K562 (cell line): Measurements from ENCODE around the gene APOC1. TPM values are rescaled to one million over a fixed set of nuclear protein-coding genes. Genes with fewer than 3 reads are reported as not detected.

Experiments used
- ETS2 ChIP-seq: IDR thresholded peaks from 2 replicates; pipeline ENCODE4 v1.6.1; 2016; ENCODE audit warnings: borderline replicate concordance, missing genetic modification characterization, mild to moderate bottlenecking, moderate library complexity, missing compliant biosample characterization; ENCODE audit not compliant: poor library complexity, severe bottlenecking
- ETV5 ChIP-seq: sonication (generic); formaldehyde crosslinking; IDR thresholded peaks from 2 replicates; pipeline ENCODE4 v1.4.0; 2020; ENCODE audit warnings: low read depth, mild to moderate bottlenecking, missing genetic modification reagents
- HDAC6 ChIP-seq: IDR thresholded peaks from 2 replicates; pipeline ENCODE4 v1.6.1; 2012; ENCODE audit warnings: low read depth, mild to moderate bottlenecking, control low read depth, inconsistent platforms, low read length, moderate library complexity
- HIVEP1 ChIP-seq: fragments of 250-450 bp; sonication (Bioruptor Pico); IDR thresholded peaks from 2 replicates; pipeline ENCODE4 v1.4.0; 2020; ENCODE audit warnings: mild to moderate bottlenecking
- MAZ ChIP-seq, 2 experiments: fragments of 450-650 bp in 1 of 2; sonication (generic) in 1 of 2; formaldehyde crosslinking; IDR thresholded peaks in 1 of 2; conservative IDR thresholded peaks in 1 of 2; 2 replicates each; pipeline versions ENCODE4 v1.4.0 to v1.5.0; 2020; ENCODE audit warnings: mild to moderate bottlenecking in 1 of 2, missing genetic modification reagents in 1 of 2
- MEF2D ChIP-seq: conservative IDR thresholded peaks from 2 replicates; pipeline ENCODE4 v1.6.1; 2016; ENCODE audit warnings: low read depth, missing genetic modification characterization, missing compliant biosample characterization
- POLR3A ChIP-seq: IDR thresholded peaks from 2 replicates; pipeline ENCODE4 v1.6.1; 2011; ENCODE audit warnings: borderline replicate concordance, mild to moderate bottlenecking, moderate library complexity; ENCODE audit not compliant: insufficient read length, insufficient read depth; ENCODE audit errors: extremely low read depth
- RAD51 ChIP-seq: fragments of 450-650 bp; IDR thresholded peaks from 2 replicates; pipeline ENCODE4 v1.7.1; 2016; ENCODE audit warnings: low read depth, mild to moderate bottlenecking, borderline replicate concordance
- SETDB1 ChIP-seq: IDR thresholded peaks from one replicate; pipeline ENCODE4 v1.6.1; 2012; ENCODE audit warnings: low read length, control low read depth, inconsistent platforms
- TOE1 ChIP-seq, 2 experiments: fragments of 450-650 bp in 1 of 2; sonication (generic) in 1 of 2; formaldehyde crosslinking in 1 of 2; IDR thresholded peaks; 2 replicates each; pipeline versions ENCODE4 v1.7.1 to v1.8.0; 2016 to 2022; ENCODE audit warnings: borderline replicate concordance in 2 of 2, mild to moderate bottlenecking in 2 of 2, antibody characterized with exemption in 1 of 2, inconsistent platforms in 1 of 2, low read depth in 1 of 2, missing genetic modification reagents in 1 of 2, moderate library complexity in 1 of 2
- ZFP36 ChIP-seq: fragments of 150-350 bp; IDR thresholded peaks from 2 replicates; pipeline ENCODE4 v1.6.1; 2018; ENCODE audit warnings: low read length, low read depth; ENCODE audit not compliant: partially characterized antibody
- ZKSCAN3 ChIP-seq: fragments of 250-450 bp; sonication (Bioruptor Pico); IDR thresholded peaks from 2 replicates; pipeline ENCODE4 v1.4.0; 2020
- ZNF212 ChIP-seq: fragments of 450-650 bp; formaldehyde crosslinking; IDR thresholded peaks from 2 replicates; pipeline ENCODE4 v1.4.0; 2020; ENCODE audit warnings: mild to moderate bottlenecking
- ZNF57 ChIP-seq: fragments of 450-650 bp; formaldehyde crosslinking; IDR thresholded peaks from 2 replicates; pipeline ENCODE4 v1.4.0; 2020; ENCODE audit warnings: mild to moderate bottlenecking, moderate library complexity
- ZNF583 ChIP-seq: fragments of 250-450 bp; sonication (Bioruptor Pico); IDR thresholded peaks from 2 replicates; pipeline ENCODE4 v1.4.0; 2020
- polyA plus RNA-seq, 8 experiments: library from polyadenylated mRNA; depleted of rRNA in 4 of 8; stranded (reverse) in 5 of 8; unstranded in 3 of 8; fragments of >200 nt; fragmentation: Nextera tagmentation in 2 of 8; fragmentation: Illumina TruSeq in 1 of 8; extraction: Ambion mirVana in 2 of 8; extraction: Trizol in 1 of 8; gene quantifications; 2 replicates each; pipeline versions ENCODE4 v1.2.1 to v1.2.3, GENCODE V29; 2011 to 2014; ENCODE audit warnings: inconsistent platforms in 1 of 8, missing spikeins in 1 of 8
- total RNA-seq, 7 experiments: library from RNA; depleted of rRNA in 6 of 7; stranded (reverse); fragments of >200 nt in 6 of 7; fragmentation: Illumina TruSeq in 2 of 7; extraction: Trizol in 2 of 7; gene quantifications; 2 replicates each; pipeline versions ENCODE4 v1.2.1 to v1.2.3, GENCODE V29; 2011 to 2021; ENCODE audit warnings: low replicate concordance in 1 of 7
- TF ChIP-seq, protein P1 (sequence below): fragments of 450-650 bp; IDR thresholded peaks from 2 replicates; pipeline ENCODE4 v1.6.1; 2016; ENCODE audit warnings: low read depth, mild to moderate bottlenecking, moderate library complexity
- TF ChIP-seq, protein P2 (sequence below): fragments of 250-450 bp; sonication (Bioruptor Pico); IDR thresholded peaks from 2 replicates; pipeline ENCODE4 v1.5.0; 2021

APOC1 gene
- total and polyA plus RNA-seq, 9 of the 15 experiments (the other 6 are each of a cell fraction or from before 2014, with no cell fraction given), result 115 to 408 (median 220) TPM

DNA sequence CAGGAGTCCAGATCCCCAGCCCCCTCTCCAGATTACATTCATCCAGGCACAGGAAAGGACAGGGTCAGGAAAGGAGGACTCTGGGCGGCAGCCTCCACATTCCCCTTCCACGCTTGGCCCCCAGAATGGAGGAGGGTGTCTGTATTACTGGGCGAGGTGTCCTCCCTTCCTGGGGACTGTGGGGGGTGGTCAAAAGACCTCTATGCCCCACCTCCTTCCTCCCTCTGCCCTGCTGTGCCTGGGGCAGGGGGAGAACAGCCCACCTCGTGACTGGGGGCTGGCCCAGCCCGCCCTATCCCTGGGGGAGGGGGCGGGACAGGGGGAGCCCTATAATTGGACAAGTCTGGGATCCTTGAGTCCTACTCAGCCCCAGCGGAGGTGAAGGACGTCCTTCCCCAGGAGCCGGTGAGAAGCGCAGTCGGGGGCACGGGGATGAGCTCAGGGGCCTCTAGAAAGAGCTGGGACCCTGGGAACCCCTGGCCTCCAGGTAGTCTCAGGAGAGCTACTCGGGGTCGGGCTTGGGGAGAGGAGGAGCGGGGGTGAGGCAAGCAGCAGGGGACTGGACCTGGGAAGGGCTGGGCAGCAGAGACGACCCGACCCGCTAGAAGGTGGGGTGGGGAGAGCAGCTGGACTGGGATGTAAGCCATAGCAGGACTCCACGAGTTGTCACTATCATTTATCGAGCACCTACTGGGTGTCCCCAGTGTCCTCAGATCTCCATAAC is 8.8 kb upstream of the APOC1 start, which contains the start of gene APOE (continued):
- TF ChIP-seq ETS2 (tag), result no peak
- 0 out of 2 replicates have a peak, but pooled peaks have one; percentile 7 for TF ChIP-seq RAD51
- TF ChIP-seq, protein P1, sequence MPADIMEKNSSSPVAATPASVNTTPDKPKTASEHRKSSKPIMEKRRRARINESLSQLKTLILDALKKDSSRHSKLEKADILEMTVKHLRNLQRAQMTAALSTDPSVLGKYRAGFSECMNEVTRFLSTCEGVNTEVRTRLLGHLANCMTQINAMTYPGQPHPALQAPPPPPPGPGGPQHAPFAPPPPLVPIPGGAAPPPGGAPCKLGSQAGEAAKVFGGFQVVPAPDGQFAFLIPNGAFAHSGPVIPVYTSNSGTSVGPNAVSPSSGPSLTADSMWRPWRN, result no peak
- TF ChIP-seq MAZ (CRISPR knock-in tag; conservative IDR thresholded peaks at IDR 0.05 in 1 of 2, IDR thresholded peaks at IDR 0.05 in 1 of 2), result peak in 1 of 2 experiments; percentile 34; a peak in 1 of 4 replicates
- no peak for TF ChIP-seq HIVEP1 (CRISPR knock-in tag)
- TF ChIP-seq ZNF57 (CRISPR knock-in tag), result no peak
- 0 out of 2 replicates have a peak, but pooled peaks have one; percentile 37 for TF ChIP-seq TOE1 (IDR thresholded peaks at IDR 0.05; ENCODE audit: borderline replicate concordance)
- TF ChIP-seq TOE1 (CRISPR knock-in tag; IDR thresholded peaks at IDR 0.05; ENCODE audit: borderline replicate concordance, low read depth), result no peak
- TF ChIP-seq ZNF212 (CRISPR knock-in tag), result no peak
- TF ChIP-seq ZNF583 (CRISPR knock-in tag), result no peak
- TF ChIP-seq, protein P2, sequence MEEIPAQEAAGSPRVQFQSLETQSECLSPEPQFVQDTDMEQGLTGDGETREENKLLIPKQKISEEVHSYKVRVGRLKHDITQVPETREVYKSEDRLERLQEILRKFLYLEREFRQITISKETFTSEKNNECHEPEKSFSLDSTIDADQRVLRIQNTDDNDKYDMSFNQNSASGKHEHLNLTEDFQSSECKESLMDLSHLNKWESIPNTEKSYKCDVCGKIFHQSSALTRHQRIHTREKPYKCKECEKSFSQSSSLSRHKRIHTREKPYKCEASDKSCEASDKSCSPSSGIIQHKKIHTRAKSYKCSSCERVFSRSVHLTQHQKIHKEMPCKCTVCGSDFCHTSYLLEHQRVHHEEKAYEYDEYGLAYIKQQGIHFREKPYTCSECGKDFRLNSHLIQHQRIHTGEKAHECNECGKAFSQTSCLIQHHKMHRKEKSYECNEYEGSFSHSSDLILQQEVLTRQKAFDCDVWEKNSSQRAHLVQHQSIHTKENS (CRISPR knock-in tag), result no peak
- TF ChIP-seq ZKSCAN3, result no peak
- no peak for TF ChIP-seq POLR3A
- TF ChIP-seq SETDB1, result no peak
- no peak for TF ChIP-seq ZFP36
- TF ChIP-seq MEF2D (tag), result no peak
- TF ChIP-seq HDAC6, result no peak
- TF ChIP-seq ETV5, result no peak
